Naive thymus-derived CD8-positive, alpha-beta T cell (primary cell): ENCODE measurements around the gene BZW1. TPM values are rescaled to one million over a fixed set of nuclear protein-coding genes. Genes with fewer than 3 reads are reported as not detected.

Source experiments
- ATAC-seq, 2 donors: fragments of 150-1000 bp; cut with Tn5 transposase in 1 of 2; sonication (Bioruptor Pico), chemical (Tn5 transposase) in 1 of 2; 1 replicate in 1 of 2; 2 replicates in 1 of 2; pipeline ENCODE4 v1.10.0; 2021; ENCODE audit warnings: mild to moderate bottlenecking in 2 of 2, moderate library complexity in 2 of 2
- POLR2A ChIA-PET: fragments of 350-600 bp; sonication (Branson Sonifier 250); formaldehyde crosslinking; loops from one replicate; lab custom pipeline; 2021; ENCODE audit warnings: antibody characterized with exemption; lab: Charles Lee
- DNase-seq, 10 donors: peaks; one replicate each; pipeline versions ENCODE4 v3.0.0 to v3.0.0-alpha.2; 2020 to 2022
- H3K27ac Mint-ChIP-seq, 10 donors: one replicate each; pipeline ENCODE4 v1.8.0; 2020 to 2022; ENCODE audit warnings: mild to moderate bottlenecking in 10 of 10, mixed read lengths in 10 of 10, moderate library complexity in 4 of 10, inconsistent platforms in 1 of 10
- H3K27me3 Mint-ChIP-seq, 5 donors: one replicate each; pipeline ENCODE4 v1.8.0; 2021 to 2022; ENCODE audit warnings: mixed read lengths in 5 of 5
- H3K36me3 Mint-ChIP-seq, 3 donors: one replicate each; pipeline ENCODE4 v1.8.0; 2020 to 2022; ENCODE audit warnings: mixed read lengths in 3 of 3, mild to moderate bottlenecking in 2 of 3, inconsistent platforms in 1 of 3
- H3K4me1 Mint-ChIP-seq, 4 donors: one replicate each; pipeline ENCODE4 v1.8.0; 2021 to 2022; ENCODE audit warnings: mixed read lengths in 4 of 4
- H3K4me3 Mint-ChIP-seq, 10 donors: one replicate each; pipeline ENCODE4 v1.8.0; 2020 to 2022; ENCODE audit warnings: mild to moderate bottlenecking in 10 of 10, mixed read lengths in 10 of 10, moderate library complexity in 6 of 10, inconsistent platforms in 1 of 10
- H3K9me3 Mint-ChIP-seq, 9 donors: one replicate each; pipeline ENCODE4 v1.8.0; 2020 to 2022; ENCODE audit warnings: mixed read lengths in 9 of 9, mild to moderate bottlenecking in 3 of 9, inconsistent platforms in 1 of 9, moderate library complexity in 1 of 9
- polyA plus RNA-seq, 3 donors: library from polyadenylated mRNA; unstranded; fragments of 300-500 nt; fragmentation: Illumina TruSeq; gene quantifications; one replicate each; pipeline ENCODE4 v1.2.3, GENCODE V29; 2021
- total RNA-seq, 8 experiments: library from RNA in 2 of 8; stranded (reverse) in 2 of 8; gene quantifications; one replicate each; pipeline ENCODE4 v1.2.3 and lab custom pipeline; 2021 to 2026

BZW1 gene
- total and polyA plus RNA-seq, 5 experiments from 2014 or later, result 175 to 285 (median 222) TPM

- Mint-ChIP-seq H3K36me3 (peaks cover 25 to 41% (median 36%) of the 10 kb centered on the region in 3 donors), H3K27ac (peak within 1 kb of the TSS; percentile 90 to 100 (median 99)), H3K4me1 (peaks cover 23 to 53% (median 45%) of the 10 kb centered on the region in 4 donors), H3K4me3 (peak within 1 kb of the TSS; percentile 85 to 100 (median 95)), H3K9me3 (peaks cover 0 to 3% (median 0%) of the 10 kb centered on the region in 9 donors), H3K27me3 (no peaks in the 10 kb centered on the region)
- POLR2A ChIA-PET, result interaction anchor here (0.6 to 3.6 kb wide), 52 partner anchors 10 to 1667 kb away, joined by 3 to 140 read pairs (median 6); partner anchors contain the start of genes ALS2, BZW1, CASP10 and CASP8
- peak; percentile 75 to 76 for ATAC-seq
- peak; percentile 92 to 98 (median 96) for DNase-seq
Observed at GRCh38 chr2:200864176-200865034, 52.7 kb downstream of the BZW1 start, which contains the start of gene CLK1. CLK1 (minus strand) TSS chr2:200864658; CDS start chr2:200861862, 2,796 bp downstream.

DNA sequence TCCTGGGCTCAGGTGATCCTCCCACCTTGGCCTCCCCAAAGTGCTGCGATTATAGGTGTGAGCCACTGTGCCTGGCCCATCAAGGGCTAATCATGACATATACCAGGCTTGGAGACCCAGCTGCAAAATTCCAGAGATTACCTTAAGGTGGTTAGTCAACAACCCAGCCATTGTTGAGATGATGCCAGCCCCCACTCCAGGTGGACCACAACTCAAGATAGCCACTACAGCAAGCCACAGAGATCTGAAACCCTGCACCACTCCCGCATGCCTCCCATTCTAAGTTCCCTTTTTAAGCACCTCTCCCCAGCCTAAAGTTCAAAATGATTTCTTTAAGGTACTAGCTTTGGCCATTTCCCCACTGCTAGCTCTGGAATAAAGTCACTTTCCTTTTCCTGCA, 57.3 kb downstream of the BZW1 start:
- Mint-ChIP-seq H3K4me1 (peaks cover 3 to 27% (median 17%) of the 10 kb centered on the region in 4 donors), H3K9me3 (peaks cover 0 to under 1% (median 0%) of the 10 kb centered on the region in 9 donors), H3K4me3 (peak overlapping the region in 3 of 10 donors; percentile 5 to 71 (median 7)), H3K27me3 (no peaks in the 10 kb centered on the region), H3K27ac (peak overlapping the region in 6 of 10 donors; percentile 20 to 91 (median 64)), H3K36me3 (peaks cover under 1 to 35% (median 4%) of the 10 kb centered on the region in 3 donors)
- DNase-seq (no peak), ATAC-seq (no peak)
- POLR2A ChIA-PET, result interaction anchor here (0.6 to 1.2 kb wide), 4 partner anchors 14 to 248 kb away, joined by 3 to 5 read pairs (median 4); partner anchors contain the start of genes CFLAR, NIF3L1 and PPIL3

GRCh38 chr2:200871151-200871550, 59.4 kb downstream of the BZW1 start:
- peak overlapping the region in 1 of 10 donors; percentile 54 for H3K27ac Mint-ChIP-seq
- ATAC-seq, result no peak
- POLR2A ChIA-PET, result no interaction called here
- peaks cover 0 to 52% (median 10%) of the 10 kb centered on the region in 3 donors for H3K36me3 Mint-ChIP-seq
- H3K4me3 Mint-ChIP-seq, result no peak overlapping the region
- no peaks in the 10 kb centered on the region for H3K27me3 Mint-ChIP-seq
- peaks cover 0 to 19% (median 8%) of the 10 kb centered on the region in 4 donors for H3K4me1 Mint-ChIP-seq
- DNase-seq, result no peak
- H3K9me3 Mint-ChIP-seq, result no peaks in the 10 kb centered on the region

- peak overlapping the region in 3 of 10 donors; percentile 29 to 53 (median 52) for H3K27ac Mint-ChIP-seq
- ATAC-seq (no peak), DNase-seq (no peak)
- H3K4me1 Mint-ChIP-seq, result peaks cover 0 to 9% (median 4%) of the 10 kb centered on the region in 4 donors
- H3K9me3 Mint-ChIP-seq, result no peaks in the 10 kb centered on the region
- no peaks in the 10 kb centered on the region for H3K27me3 Mint-ChIP-seq
- POLR2A ChIA-PET, result no interaction called here
- H3K4me3 Mint-ChIP-seq, result no peak overlapping the region
- H3K36me3 Mint-ChIP-seq, result peaks cover 0 to 71% (median 10%) of the 10 kb centered on the region in 3 donors
Observed at GRCh38 chr2:200873560-200873959, 61.9 kb downstream of the BZW1 start.

Other genes with a start within 250 kb of the BZW1 start
- gene AOX1, start 225.9 kb upstream of the BZW1 start, total RNA-seq, result not detected
- not detected for gene AOX1, start 225.9 kb upstream of the BZW1 start, polyA plus RNA-seq
- gene CLK1, start 52.7 kb downstream of the BZW1 start, total RNA-seq, result 100 to 1,000 TPM; 348 to 356 TPM
- gene CLK1, start 52.7 kb downstream of the BZW1 start, polyA plus RNA-seq, result 10 to 100 TPM; 13.6 to 45.3 (median 15.5) TPM
- 10 to 100 TPM; 41.0 to 42.6 TPM for gene PPIL3, start 77.2 kb downstream of the BZW1 start, total RNA-seq
- gene PPIL3, start 77.2 kb downstream of the BZW1 start, polyA plus RNA-seq, result 10 to 100 TPM; 22.3 to 38.3 (median 29.6) TPM
- gene NIF3L1, start 77.5 kb downstream of the BZW1 start, total RNA-seq, result 10 to 100 TPM; 32.1 to 37.3 TPM
- 10 to 100 TPM; 15.6 to 24.0 (median 18.7) TPM for gene NIF3L1, start 77.5 kb downstream of the BZW1 start, polyA plus RNA-seq
- gene ORC2, start 151.8 kb downstream of the BZW1 start, total RNA-seq, result 10 to 100 TPM; 51.9 to 66.8 TPM
- 10 to 100 TPM in 1 of 3 donors, 1 to 10 TPM in 2; 9.4 to 11.1 (median 9.4) TPM for gene ORC2, start 151.8 kb downstream of the BZW1 start, polyA plus RNA-seq